Stimulated activated naive CD4-positive, alpha-beta T cell (primary cell): Measurements from ENCODE around the gene ZCCHC17.
"Not testable (repeated sequence)": the region's sequence is repeated elsewhere in the genome, so short reads cannot be mapped to it uniquely, and the experiment has no call there.

Experiments
- DNase-seq, 6 experiments: peaks; one replicate each; lab custom pipeline; 2025; lab: John Stamatoyannopoulos, UW

The ZCCHC17 gene, protein sequence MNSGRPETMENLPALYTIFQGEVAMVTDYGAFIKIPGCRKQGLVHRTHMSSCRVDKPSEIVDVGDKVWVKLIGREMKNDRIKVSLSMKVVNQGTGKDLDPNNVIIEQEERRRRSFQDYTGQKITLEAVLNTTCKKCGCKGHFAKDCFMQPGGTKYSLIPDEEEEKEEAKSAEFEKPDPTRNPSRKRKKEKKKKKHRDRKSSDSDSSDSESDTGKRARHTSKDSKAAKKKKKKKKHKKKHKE

DNA sequence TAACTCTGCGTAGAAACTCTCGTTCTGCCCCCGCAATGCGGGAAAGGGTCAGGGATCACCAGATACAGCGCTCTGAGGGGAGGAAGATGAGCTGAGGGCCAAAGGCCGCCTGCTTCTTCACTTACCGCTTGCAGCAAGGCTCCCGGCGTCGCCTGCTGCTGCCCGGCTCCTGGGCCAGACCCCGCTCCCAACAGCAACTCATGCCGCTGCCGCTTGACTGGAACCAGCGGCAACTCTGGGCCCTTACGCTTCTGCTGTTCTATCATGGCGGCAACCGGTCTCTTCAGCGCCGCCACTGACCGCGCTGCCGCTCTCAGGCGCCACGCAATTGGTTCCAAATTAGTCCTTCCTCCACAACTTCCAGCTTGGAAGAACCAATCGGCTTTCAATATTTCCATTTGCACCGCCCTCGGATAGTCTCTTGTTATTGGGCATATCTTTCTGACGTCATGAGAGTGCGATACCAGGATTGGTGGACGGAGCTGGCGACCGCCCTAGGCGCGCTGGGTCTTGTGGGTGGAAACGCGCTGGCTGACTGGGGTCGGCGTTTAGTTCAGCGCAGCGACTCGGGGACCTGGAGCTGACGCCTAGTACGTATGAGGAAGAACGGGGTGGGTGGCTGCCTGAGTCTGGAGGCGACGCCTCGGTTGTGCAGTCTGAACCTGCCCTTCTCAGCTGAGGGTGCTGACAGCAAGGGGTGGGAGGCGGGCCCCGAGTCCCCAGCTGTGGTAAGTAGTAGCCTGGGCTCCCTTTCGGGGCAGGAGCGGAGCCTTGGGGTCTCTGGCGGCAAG, at the start of gene ZCCHC17, which contains the start of gene SNRNP40:
ZCCHC17 (plus strand) TSS at position 547 of the 791 bp plus-strand sequence. CDS start 13,067 bp downstream, outside the sequence.
SNRNP40 (minus strand) TSS at position 303 of the 791 bp plus-strand sequence; CDS start at position 266, 37 bp downstream.
- DNase-seq, result peak; percentile 92 to 98 (median 96)

DNA sequence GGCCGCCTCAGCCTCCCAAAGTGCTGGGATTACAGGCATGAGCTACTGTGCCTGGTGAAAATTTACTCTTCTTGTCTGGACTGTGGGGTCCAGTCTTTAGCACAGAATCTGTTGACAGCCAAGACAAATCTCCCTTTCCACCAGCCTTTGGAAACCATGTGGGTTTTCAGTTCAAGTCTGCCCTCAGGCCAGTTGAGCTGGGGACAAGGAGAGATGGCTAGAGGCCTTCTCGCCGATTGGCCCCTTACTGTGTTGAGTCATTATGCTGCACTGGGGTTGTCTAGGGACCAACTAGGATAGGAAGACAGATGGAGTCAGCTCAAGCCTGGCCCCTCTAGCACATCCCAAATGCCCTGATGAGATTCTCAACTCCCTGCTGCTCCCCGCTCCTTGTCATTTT, 48.6 kb upstream of the ZCCHC17 start:
- no peak for DNase-seq

DNA sequence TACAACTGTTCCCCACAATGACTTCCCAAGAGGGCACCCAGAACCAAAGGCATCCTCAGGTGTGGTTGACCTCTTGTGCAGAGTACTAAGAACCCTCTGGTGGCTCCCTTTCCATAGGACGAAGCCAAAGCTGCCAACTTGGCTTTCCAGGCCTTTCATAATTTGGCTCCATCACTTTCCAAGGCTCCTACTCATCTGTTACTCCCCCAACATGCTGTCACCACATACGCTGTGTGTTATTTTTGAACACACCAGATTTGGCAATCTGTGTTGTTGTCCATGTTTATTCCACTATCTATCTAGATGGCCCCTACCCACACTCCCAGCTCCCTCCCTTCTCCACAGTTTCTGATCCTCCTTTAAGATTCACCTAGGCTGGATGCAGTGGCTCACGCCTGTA, 47.0 kb upstream of the ZCCHC17 start:
- no peak for DNase-seq

DNA sequence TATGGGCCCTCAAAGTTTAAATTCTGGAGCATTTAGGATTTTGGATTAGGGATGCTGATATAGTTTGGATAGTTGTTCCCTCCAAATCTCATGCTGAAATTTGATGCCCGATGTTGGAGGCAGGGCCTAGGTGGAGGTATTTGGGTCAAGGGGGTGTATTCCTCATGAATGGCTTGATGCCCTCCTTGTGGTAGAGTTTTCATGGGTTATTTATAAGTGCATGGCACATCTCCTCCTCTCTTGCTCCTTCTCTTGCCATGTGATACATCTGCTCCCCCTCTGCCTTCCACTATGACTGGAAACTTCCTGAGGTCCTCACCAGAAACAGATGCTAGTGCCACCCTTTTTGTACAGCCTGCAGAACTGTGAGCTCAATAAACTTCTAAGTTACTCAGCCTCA, 39.6 kb upstream of the ZCCHC17 start:
- DNase-seq, result no peak

DNA sequence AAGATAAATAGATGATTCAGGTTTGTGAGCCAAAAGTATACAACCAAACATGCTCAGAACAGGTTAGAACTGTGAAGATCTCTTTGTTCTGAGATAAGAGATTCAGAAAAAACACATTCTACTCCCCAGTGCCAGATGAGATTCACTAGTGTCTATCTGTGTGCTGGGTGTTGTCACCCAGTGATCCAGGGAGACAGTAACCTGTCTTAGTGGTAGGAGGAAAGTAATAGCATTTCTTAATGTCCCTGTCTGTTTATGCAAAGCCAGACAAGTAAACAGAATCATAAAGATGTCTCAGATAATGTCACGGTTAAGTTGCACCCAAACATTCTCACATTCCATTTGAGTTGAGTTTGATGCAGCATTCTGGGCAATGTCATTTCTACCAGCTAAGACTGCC, 38.3 kb upstream of the ZCCHC17 start:
- no peak for DNase-seq

DNA sequence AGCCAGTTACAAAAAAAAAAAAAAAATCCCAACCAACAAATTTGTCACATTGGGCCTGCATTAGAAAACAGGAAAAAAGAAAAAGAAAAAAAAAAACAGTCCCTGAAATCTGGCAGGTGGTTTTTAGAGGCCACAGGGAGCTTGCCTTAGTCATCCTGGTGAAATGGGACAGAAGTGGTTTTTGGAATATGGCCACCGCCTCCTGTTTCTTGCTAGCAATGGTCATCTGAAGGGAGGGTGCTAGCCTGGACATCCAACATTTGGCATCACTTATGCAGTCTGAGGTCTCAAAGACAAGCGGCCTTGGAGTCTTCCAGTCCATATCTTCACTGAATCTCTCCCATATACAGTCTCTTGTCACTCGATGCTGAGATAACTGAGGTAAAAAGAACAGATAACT, 37.1 kb upstream of the ZCCHC17 start:
- no peak for DNase-seq

DNA sequence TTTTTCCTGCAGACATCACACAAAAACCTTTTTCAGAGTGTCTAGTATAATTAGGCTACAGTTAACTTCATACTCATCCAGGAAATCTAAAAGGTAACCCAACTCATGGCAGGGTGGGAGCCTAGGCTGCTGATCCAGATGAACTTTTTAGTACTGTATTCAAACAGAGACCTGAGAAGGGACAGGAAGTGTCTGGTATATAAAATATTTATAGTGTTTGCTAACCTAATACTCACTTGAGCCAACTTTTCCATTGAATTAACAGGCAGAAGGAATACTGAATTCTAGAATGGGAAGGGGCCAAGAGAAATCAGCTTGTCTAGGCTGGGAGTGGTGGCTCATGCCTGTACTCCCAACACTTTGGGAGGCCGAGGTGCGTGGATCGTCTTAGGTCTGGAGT, 34.9 kb upstream of the ZCCHC17 start:
- no peak for DNase-seq

DNA sequence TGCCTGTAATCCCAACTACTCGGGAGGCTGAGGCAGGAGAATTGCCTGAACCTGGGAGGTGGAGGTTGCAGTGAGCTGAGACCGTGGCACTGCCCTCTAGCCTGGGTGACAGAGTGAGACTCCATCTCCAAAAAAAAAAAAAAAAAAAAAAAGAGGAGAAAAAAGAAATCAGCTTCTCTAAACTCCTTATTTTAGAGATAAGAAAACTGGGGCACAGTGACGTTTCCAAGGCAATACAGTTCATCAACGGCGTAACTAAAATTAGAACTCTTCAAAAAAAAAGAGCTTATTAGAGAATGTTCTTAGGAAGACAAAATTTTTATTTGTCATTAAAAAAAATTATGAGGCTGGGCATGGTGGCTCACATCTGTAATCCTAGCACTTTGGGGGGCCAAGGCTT, 34.4 kb upstream of the ZCCHC17 start:
- DNase-seq, result not testable (repeated sequence)

DNA sequence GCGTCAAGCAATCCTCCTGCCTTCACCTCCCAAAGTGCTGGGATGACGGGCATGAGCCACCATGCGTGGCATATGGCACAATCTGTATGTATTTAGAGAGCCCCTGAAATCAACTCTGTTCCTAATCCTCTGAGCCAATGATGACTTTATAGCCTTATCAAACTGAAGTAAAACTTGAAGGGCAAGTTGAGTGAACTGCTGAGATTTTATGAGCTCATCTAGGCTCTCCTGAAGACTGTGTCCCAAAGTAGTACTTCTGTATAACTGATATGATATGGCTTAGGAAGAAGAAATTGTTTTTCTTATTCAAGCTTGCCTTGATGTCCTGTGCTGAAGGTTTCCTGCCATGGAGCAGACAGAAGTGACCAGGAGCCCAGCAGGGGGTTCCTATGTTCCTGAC, 33.4 kb upstream of the ZCCHC17 start:
- no peak for DNase-seq

DNA sequence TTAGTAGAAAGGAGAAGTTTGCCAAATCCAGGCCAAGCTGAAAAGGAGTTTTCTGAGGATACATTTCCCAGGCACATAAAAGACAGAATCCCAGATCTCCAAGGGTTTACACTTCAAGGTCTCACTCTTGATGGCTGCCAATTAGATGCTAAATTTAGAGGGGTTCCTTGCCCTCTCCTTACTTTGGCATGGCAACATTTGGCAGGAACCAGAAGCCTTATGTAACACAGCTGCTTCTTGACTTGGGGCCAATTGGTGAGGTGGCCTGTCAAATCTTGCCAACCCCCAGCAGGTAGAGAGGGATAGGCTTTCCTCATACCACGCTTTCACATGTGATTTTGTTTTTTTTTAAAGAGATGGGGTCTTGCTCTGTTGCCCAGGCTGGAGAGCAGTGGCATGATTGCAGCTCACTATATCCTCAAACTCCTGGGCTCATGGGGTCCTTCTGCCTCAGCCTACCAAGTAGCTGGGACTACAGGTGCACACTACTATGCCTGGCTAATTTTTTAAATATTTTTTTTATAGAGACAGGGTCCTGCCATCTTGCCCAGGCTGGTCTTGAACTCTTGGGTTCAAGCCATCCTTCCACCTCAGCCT, 31.9 kb upstream of the ZCCHC17 start:
- no peak for DNase-seq

DNA sequence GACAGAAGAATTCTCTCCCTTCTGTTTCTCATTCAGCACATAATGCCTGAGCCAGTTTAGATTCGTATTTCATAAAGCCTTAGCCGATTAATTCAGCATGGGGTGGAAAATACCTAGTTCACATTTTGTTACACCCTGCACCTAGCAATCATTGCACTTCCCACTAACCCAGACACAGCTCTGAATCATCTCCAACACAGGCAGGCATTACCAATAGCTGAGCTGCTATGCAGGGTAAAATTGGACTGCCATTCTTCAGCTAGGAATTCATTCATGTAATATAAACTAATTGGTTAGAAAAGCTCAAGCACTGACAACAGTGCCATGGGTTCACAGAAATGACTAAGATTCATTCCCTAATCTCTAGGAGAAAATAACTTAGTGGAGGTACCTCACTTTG, 30.3 kb upstream of the ZCCHC17 start:
- no peak for DNase-seq

DNA sequence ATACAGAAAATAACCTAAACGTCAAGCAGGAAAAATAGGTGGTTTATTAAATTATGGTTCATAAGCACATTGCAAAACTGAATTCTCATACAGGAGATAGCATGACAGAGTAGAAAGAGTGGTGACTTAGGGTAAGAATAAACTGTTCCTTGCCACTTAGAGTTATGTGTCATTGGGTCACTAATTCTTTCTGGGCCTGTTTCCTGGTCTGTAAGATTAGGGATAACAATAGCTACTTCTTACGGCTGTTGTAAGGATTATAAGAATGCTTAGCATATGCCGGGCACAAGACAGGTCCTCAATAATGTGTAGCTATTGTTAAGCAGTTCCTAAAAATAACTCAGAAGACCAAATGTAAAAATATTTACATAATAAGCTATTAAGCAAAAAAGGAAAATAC, 24.5 kb upstream of the ZCCHC17 start:
- no peak for DNase-seq

DNA sequence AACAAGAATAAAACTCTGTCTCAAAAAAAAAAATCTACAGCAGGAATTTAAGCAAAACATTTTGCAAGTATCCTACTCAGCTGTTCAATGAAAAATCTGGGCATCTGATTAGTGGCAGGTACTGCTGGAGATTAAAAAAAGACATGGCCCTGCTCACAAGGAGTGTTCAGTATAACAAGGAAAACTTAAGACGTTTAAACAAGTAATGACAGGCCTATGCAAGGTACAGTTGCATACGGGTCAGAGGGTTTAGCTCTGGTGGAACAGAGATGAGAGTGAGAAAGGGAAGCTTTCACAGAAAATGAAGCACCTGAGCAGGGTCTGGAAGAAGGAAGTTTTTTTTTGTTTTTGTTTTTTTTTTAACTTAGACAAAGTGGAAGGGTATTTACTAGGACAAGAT, 23.2 kb upstream of the ZCCHC17 start:
- DNase-seq, result no peak

DNA sequence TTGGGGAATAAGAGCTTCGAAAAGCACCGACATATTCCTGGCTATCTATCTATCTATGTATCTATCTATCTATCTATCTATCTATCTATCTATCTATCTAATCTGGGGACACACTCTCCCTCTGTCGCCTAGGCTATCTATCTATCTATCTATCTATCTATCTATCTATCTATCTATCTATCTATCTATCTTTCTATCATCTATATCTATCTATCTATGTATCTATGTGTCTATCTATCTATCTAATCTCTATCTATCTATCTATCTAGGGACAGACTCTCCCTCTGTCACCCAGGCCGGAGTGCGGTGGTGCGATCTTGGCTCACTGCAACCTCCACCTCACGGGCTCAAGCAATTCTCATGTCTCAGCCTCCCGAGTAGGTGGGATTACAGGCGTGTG, 14.4 kb upstream of the ZCCHC17 start:
- DNase-seq, result not testable (repeated sequence)

DNA sequence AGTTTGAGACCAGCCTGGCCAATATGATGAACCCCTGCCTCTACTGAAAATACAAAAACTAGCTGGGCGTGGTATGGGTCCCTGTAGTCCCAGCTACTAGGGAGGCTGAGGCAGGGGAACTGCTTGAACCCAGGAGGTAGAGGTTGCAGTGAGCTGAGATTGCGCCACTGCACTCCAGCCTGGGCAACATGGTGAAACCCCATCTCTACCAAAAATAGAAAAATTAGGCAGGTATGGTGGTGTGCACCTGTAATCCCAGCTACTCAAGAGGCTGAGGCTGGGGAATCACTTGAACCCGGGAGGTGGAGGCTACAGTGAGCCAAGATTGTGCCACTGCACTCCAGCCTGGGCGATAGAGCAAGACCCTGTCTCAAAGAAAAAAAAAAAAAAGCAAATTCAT, 9.0 kb upstream of the ZCCHC17 start:
- DNase-seq, result not testable (repeated sequence)

DNA sequence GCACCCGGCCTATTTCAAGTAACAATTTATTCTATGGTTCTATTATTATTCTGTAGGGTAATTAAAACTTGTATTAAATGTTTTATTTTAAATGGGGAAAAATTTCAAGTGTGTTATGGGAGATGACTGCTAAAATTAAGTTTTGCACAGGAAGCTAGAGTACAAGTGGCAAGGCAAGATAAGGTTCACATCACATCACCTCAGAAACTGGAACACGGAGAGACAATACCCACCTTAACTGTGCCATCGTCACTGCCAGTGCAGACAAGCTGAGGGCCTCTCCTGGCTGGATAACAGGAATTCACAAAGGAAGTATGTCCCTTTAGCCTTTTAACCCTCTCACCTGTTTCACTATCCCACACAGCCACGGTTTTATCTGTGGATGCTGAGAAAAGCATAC, 7.8 kb upstream of the ZCCHC17 start:
- DNase-seq, result no peak

DNA sequence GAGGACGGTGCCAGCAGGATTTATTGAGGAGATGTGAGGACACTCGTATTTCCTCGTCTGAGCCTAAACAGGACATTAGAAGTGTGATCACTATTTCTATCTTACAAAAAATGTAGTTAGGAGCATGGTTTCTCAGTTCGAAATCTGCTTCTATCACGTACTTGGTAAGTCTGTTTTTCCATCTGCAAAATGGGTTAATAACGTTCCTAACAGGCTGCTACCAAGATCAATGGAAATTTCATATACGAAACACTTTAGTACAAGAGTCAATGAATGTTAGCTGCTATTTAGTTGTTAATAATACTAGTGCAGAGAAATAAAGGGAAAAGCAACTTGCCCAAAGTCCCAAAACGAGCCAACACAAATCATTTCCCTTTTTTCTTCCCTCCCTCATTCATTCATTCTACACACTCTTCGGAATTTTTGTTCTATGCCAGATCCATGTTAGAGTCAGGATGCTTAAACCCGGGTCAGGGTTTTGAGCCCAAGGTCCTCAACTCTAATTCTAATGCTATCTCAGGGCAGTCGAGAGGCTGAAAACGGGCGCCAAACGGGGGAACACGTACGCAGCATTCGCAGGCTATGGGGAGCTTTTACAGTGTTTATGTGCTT, 852 bp upstream of the ZCCHC17 start:
- no peak for DNase-seq

DNA sequence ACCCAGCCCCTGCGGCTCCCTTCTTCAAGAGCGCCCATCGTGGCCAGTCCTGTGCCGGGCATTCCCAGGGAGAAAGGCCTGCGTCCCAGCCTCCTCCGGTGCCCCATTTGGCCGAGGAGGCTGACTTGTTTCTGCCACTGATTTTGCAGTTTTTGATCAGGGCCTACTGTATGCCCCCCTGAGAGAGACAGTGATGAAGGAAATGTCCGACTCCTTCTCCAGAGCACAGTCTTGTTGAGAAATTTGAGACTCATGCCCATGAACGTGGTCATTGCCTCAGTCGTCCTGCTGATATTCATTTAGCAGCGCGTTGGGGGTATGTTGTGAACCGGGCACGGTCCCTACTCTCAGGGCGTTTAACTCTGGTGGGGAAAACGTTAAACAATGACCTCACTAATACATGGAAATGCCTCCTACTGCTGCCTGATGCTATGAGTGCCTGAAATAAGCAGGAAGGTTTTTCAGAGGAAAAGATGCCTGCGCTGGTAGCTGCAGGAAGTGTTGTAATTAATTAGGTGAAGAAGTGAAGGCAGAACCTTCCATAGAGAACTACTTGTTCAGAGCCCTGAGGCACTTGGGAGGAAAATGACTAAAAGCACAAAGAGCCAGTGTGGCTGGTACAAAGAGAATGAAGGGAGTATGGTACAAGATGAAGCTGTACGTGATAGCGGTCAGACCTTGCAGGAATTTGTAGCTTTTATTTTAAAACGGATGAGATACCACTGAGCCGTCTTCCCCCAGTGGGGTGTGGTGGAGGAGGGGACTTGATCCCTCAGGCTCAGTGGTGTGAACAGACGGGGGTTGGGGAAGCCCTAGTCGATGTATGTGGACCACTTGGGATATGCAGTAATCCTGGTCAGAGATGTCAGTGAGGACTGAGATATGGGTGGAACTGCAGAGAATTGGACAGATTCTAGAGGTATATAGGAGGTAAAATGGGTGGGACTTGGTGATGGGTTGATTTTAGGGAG, 730 bp downstream of the ZCCHC17 start:
- DNase-seq, result peak in 1 of 6 experiments; percentile 26

DNA sequence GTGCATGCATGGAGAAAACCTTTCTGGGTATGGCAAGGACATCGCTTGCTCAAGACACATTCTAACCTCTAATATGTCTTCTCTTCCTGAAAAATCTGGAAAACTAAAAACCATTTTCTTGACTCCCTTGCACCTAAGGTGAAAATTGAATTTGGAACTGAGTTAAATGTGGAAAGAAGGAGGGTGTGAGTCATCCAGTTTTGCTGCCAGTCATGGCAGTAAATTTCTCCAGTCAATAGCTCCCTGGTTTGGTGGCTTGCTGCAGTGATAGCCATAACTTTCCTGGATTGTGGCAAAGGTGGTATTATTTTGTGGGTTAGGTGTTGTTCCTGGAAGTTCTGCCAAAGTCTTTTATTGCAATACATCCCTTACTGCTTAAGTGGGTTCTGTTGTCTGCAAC, 2.5 kb downstream of the ZCCHC17 start:
- DNase-seq, result no peak

DNA sequence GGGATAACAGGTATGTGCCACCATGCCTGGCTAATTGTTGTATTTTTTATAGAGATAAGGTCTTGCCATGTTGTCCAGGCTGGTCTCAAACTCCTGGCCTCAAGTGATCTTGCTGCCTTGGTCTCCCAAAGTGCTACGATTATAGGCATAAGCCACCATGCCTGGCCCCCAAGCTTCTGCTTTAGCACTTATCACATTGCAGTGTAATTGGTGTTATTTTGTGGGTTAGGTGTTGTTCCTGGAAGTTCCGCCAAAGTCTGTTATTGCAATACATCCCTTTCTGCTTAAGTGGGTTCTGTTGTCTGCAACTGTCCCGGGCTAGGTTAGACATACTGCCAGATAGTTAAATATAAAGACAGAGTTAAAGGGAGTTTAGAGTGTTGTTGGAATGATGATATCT, 3.4 kb downstream of the ZCCHC17 start:
- DNase-seq, result no peak

DNA sequence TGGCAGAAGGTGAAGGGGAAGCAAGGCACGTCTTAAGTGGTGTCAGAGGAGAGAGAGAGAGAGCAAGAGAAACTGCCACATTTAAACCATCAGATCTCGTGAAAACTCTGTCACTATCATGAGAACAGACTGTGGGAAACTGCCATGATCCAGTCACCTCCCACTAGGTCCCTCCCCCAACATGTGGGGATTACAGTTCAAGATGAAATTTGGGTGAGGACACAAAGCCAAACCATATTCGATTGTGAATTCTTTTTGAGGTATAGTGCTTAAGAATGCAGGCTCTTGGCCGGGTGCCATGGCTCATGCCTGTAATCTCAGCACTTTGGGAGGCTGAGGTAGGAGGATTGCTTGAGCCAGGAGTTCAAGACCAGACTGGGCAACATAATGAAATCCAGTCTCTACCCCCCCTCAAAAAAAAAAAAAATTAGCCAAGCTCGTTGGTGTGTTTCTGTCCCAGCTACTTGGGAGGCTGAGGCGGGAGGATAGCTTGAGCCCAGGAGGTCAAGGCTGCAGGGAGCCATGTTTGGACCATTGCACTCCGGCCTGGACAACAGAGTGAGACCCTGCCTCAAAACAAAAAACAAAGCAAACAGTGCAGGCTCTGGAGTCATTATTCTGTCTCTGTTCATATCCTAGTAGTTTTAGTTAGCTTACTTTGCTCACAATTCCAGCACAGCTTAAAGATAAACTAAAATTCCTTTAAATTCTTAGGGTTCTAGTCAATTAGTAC, 6.0 kb downstream of the ZCCHC17 start:
- DNase-seq, result no peak
